ENCODE results near the gene ENDOG. TPM values are rescaled to one million over a fixed set of nuclear protein-coding genes. Genes with fewer than 3 reads are reported as not detected.
A peak's percentile ranks its signal among the peaks of the same experiment; 100 is the strongest.

Gene ENDOG
- polyA plus RNA-seq, 1 donor from 2014 or later = 61.5 TPM

GRCh38 chr9:128810873-128811272, 7.4 kb upstream of the ENDOG start:
- no peaks in the 10 kb centered on the region for H3K9me2 ChIP-seq (ENCODE audit: insufficient read depth, low read length)
- H3K4me2 ChIP-seq (ENCODE audit: low read length) = no peak overlapping the region
- no peaks in the 10 kb centered on the region for H3F3A ChIP-seq (ENCODE audit: insufficient read depth, low read length, poor library complexity, severe bottlenecking)
- TF ChIP-seq CTCF (IDR thresholded peaks at IDR 0.05; ENCODE audit: poor library complexity, severe bottlenecking) (no peak), TAF1 (IDR thresholded peaks at IDR 0.05; ENCODE audit: low read depth) (no peak)
- H4K20me1 ChIP-seq (ENCODE audit: insufficient read depth) = no peaks in the 10 kb centered on the region
- no peak overlapping the region for H3K9ac ChIP-seq (ENCODE audit: low read length)
- no peak overlapping the region for H2AFZ ChIP-seq (ENCODE audit: low read depth, low read length)
- no peaks in the 10 kb centered on the region for H3K79me2 ChIP-seq (replicated peaks; ENCODE audit: insufficient read depth, low read length)
- no peak overlapping the region for H3K4me3 ChIP-seq (ENCODE audit: low read length)
- no peak overlapping the region for H3K27ac ChIP-seq (ENCODE audit: low read length)
- no peaks in the 10 kb centered on the region for H3K36me3 ChIP-seq (ENCODE audit: insufficient read depth, low read length)
- H3K9me3 ChIP-seq (ENCODE audit: low read length) = no peaks in the 10 kb centered on the region
- H3K27me3 ChIP-seq (ENCODE audit: insufficient read depth, low read depth, low read length) = no peaks in the 10 kb centered on the region

GRCh38 chr9:128818839-128819715, 777 bp downstream of the ENDOG start:
- Histone ChIP-seq H3K9ac (ENCODE audit: low read length) (peak overlapping the region; percentile 71), H3K4me3 (ENCODE audit: low read length) (peak overlapping the region; percentile 93), H3K79me2 (replicated peaks; ENCODE audit: insufficient read depth, low read length) (no peaks in the 10 kb centered on the region)

GRCh38 chr9:128819716-128820664, 1.7 kb downstream of the ENDOG start:
- H4K20me1 ChIP-seq (ENCODE audit: insufficient read depth) = no peaks in the 10 kb centered on the region
- no peaks in the 10 kb centered on the region for H3K27me3 ChIP-seq (ENCODE audit: insufficient read depth, low read depth, low read length)
- H3K9me3 ChIP-seq (ENCODE audit: low read length) = no peaks in the 10 kb centered on the region
- H2AFZ ChIP-seq (ENCODE audit: low read depth, low read length) = no peak overlapping the region
- peak overlapping the region; percentile 84 for H3K4me2 ChIP-seq (ENCODE audit: low read length)
- no peaks in the 10 kb centered on the region for H3F3A ChIP-seq (ENCODE audit: insufficient read depth, low read length, poor library complexity, severe bottlenecking)
- peak overlapping the region; percentile 71 for H3K9ac ChIP-seq (ENCODE audit: low read length)
- no peak for TF ChIP-seq EP300 (conservative IDR thresholded peaks at IDR 0.05; ENCODE audit: poor library complexity, severe bottlenecking)
- no peak for TF ChIP-seq EZH2 (IDR thresholded peaks at IDR 0.05; ENCODE audit: borderline replicate concordance, insufficient read depth, low read length, poor library complexity, severe bottlenecking)
- no peak for TF ChIP-seq TAF1 (IDR thresholded peaks at IDR 0.05; ENCODE audit: low read depth)
- TF ChIP-seq SMC3 (conservative IDR thresholded peaks at IDR 0.05; ENCODE audit: poor library complexity) = no peak
- no peak for TF ChIP-seq POLR2AphosphoS5 (IDR thresholded peaks at IDR 0.05)
- TF ChIP-seq CTCF (IDR thresholded peaks at IDR 0.05; ENCODE audit: poor library complexity, severe bottlenecking) = no peak
- no peak for TF ChIP-seq MXI1 (conservative IDR thresholded peaks at IDR 0.05; ENCODE audit: poor library complexity, severe bottlenecking)
- no peak for TF ChIP-seq RAD21 (conservative IDR thresholded peaks at IDR 0.05)
- no peak for TF ChIP-seq REST (IDR thresholded peaks at IDR 0.05; ENCODE audit: borderline replicate concordance)
- H3K4me3 ChIP-seq (ENCODE audit: low read length) = peak overlapping the region; percentile 93
- H3K9me2 ChIP-seq (ENCODE audit: insufficient read depth, low read length) = no peaks in the 10 kb centered on the region
- no peaks in the 10 kb centered on the region for H3K79me2 ChIP-seq (replicated peaks; ENCODE audit: insufficient read depth, low read length)
- H3K36me3 ChIP-seq (ENCODE audit: insufficient read depth, low read length) = no peaks in the 10 kb centered on the region
- H3K27ac ChIP-seq (ENCODE audit: low read length) = peak overlapping the region; percentile 24

More at GRCh38 chr9:128818839-128819715, 777 bp downstream of the ENDOG start:
- H3K9me3 ChIP-seq (ENCODE audit: low read length) = no peaks in the 10 kb centered on the region
- H3K27me3 ChIP-seq (ENCODE audit: insufficient read depth, low read depth, low read length) = no peaks in the 10 kb centered on the region
- no peaks in the 10 kb centered on the region for H4K20me1 ChIP-seq (ENCODE audit: insufficient read depth)
- no peaks in the 10 kb centered on the region for H3K36me3 ChIP-seq (ENCODE audit: insufficient read depth, low read length)
- peak overlapping the region; percentile 12 for H3K27ac ChIP-seq (ENCODE audit: low read length)
- no peak for TF ChIP-seq EZH2 (IDR thresholded peaks at IDR 0.05; ENCODE audit: borderline replicate concordance, insufficient read depth, low read length, poor library complexity, severe bottlenecking)
- TF ChIP-seq MXI1 (conservative IDR thresholded peaks at IDR 0.05; ENCODE audit: poor library complexity, severe bottlenecking) = peak; percentile 67
- H3F3A ChIP-seq (ENCODE audit: insufficient read depth, low read length, poor library complexity, severe bottlenecking) = no peaks in the 10 kb centered on the region
- peak overlapping the region; percentile 84 for H3K4me2 ChIP-seq (ENCODE audit: low read length)
- H3K9me2 ChIP-seq (ENCODE audit: insufficient read depth, low read length) = no peaks in the 10 kb centered on the region
- H2AFZ ChIP-seq (ENCODE audit: low read depth, low read length) = no peak overlapping the region
